ENCODE measurements around the gene PJA2. TPM values are rescaled to one million over a fixed set of nuclear protein-coding genes. Genes with fewer than 3 reads are reported as not detected.
A peak's percentile ranks its signal among the peaks of the same experiment; 100 is the strongest.
"Not testable (repeated sequence)": the region's sequence is repeated elsewhere in the genome, so short reads cannot be mapped to it uniquely, and the experiment has no call there.

PJA2 gene
- 78.7 and 139 TPM in 2 replicates for total RNA-seq

- DNase-seq (ENCODE audit: low read depth), result peak; percentile 100
Observed at GRCh38 chr5:109409844-109410388, at the start of gene PJA2. Gene PJA2 (minus strand): TSS chr5:109409974. CDS start chr5:109383433, 26,541 bp downstream.

GRCh38 chr5:109455598-109456096 is 45.9 kb upstream of the PJA2 start:
- DNase-seq (ENCODE audit: low read depth), result peak; percentile 99

- DNase-seq (ENCODE audit: low read depth), result peak; percentile 48
Observed at GRCh38 chr5:109454731-109455505, 45.1 kb upstream of the PJA2 start.

GRCh38 chr5:109453251-109453650 is 43.5 kb upstream of the PJA2 start:
- DNase-seq (ENCODE audit: low read depth), result peak; percentile 19

GRCh38 chr5:109452661-109453060 is 42.9 kb upstream of the PJA2 start:
- DNase-seq (ENCODE audit: low read depth), result no peak

GRCh38 chr5:109451146-109451545 is 41.4 kb upstream of the PJA2 start:
- DNase-seq (ENCODE audit: low read depth), result peak; percentile 23

- no peak for DNase-seq (ENCODE audit: low read depth)
Observed at GRCh38 chr5:109450129-109450877, 40.5 kb upstream of the PJA2 start.

GRCh38 chr5:109448838-109449237 is 39.1 kb upstream of the PJA2 start:
- no peak for DNase-seq (ENCODE audit: low read depth)

GRCh38 chr5:109439590-109439989 is 29.8 kb upstream of the PJA2 start:
- DNase-seq (ENCODE audit: low read depth), result no peak

- DNase-seq (ENCODE audit: low read depth), result no peak
Observed at GRCh38 chr5:109426075-109426474, 16.3 kb upstream of the PJA2 start.

GRCh38 chr5:109425521-109425920 is 15.7 kb upstream of the PJA2 start:
- DNase-seq (ENCODE audit: low read depth), result not testable (repeated sequence)

- DNase-seq (ENCODE audit: low read depth), result no peak
Observed at GRCh38 chr5:109421956-109422355, 12.2 kb upstream of the PJA2 start.

GRCh38 chr5:109418712-109419352 is 9.1 kb upstream of the PJA2 start:
- no peak for DNase-seq (ENCODE audit: low read depth)

- DNase-seq (ENCODE audit: low read depth), result no peak
Observed at GRCh38 chr5:109416882-109417281, 7.1 kb upstream of the PJA2 start.

GRCh38 chr5:109413921-109414461 is 4.2 kb upstream of the PJA2 start:
- not testable (repeated sequence) for DNase-seq (ENCODE audit: low read depth)

GRCh38 chr5:109413458-109413857 is 3.7 kb upstream of the PJA2 start:
- DNase-seq (ENCODE audit: low read depth), result peak; percentile 98

GRCh38 chr5:109412981-109413402 is 3.2 kb upstream of the PJA2 start:
- no peak for DNase-seq (ENCODE audit: low read depth)

GRCh38 chr5:109411627-109412026 is 1.9 kb upstream of the PJA2 start:
- DNase-seq (ENCODE audit: low read depth), result peak; percentile 94

- no peak for DNase-seq (ENCODE audit: low read depth)
Observed at GRCh38 chr5:109411149-109411514, 1.4 kb upstream of the PJA2 start.

GRCh38 chr5:109410389-109411148 is 795 bp upstream of the PJA2 start:
- DNase-seq (ENCODE audit: low read depth), result peak; percentile 77
